Cardiac fibroblast (primary cell): Measurements from ENCODE around the gene RUNX2.

Experiments used
- DNase-seq, 2 donors: peaks; one replicate each; pipeline versions ENCODE4 v3.0.0 to v3.0.0-alpha.2; 2010; ENCODE audit warnings: low read depth in 2 of 2
- H3K4me3 ChIP-seq, 2 donors: replicated peaks in 1 of 2; 1 replicate in 1 of 2; 2 replicates in 1 of 2; pipeline ENCODE4 v1.5.1; 2011; ENCODE audit warnings: low read depth in 2 of 2, low read length in 2 of 2, mild to moderate bottlenecking in 2 of 2, moderate library complexity in 1 of 2
- TF ChIP-seq, protein P1 (sequence below): IDR thresholded peaks from one replicate; pipeline ENCODE4 v1.5.1; 2011; ENCODE audit warnings: low read depth, mild to moderate bottlenecking, low read length, inconsistent platforms

Gene RUNX2

DNA sequence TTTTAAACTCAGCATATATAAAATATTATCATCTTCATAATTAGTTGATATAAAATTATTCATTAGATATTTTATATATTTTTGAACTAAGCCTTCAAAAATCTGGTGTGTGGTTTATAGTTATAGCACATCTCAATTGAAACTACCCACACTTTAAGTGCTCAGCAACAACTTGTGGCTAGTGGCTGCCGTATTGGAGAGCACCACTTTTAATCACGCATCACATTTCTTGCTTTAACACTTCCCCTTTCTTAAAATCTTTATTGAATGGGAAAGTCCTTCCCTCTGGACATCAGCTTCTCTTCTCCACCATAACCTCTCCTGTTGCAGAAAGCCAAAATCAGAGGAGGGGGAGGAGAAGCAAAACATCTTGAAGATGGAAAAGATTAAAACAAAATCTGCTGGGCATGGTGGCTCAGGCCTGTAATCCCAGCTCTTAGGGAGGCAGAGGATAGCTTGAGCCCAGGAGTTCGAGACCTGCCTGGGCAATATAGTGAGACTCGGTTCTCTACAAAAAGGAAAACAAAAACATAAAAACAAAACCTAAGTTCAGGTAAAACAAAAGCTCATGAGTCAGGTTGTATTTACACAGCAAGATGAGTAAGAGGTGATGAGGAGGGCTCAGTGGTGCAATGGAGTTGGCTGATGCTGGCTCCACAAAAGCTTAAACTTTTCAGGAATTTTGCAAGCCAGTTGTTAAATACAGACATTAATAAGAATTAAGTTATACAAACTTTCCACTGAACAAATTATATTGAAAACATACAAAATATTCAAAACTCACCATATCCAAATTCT lies 286.6 kb downstream of the RUNX2 start:
- peak in 1 of 2 donors; percentile 58 for DNase-seq
- no peak overlapping the region for H3K4me3 ChIP-seq
- TF ChIP-seq, protein P1, sequence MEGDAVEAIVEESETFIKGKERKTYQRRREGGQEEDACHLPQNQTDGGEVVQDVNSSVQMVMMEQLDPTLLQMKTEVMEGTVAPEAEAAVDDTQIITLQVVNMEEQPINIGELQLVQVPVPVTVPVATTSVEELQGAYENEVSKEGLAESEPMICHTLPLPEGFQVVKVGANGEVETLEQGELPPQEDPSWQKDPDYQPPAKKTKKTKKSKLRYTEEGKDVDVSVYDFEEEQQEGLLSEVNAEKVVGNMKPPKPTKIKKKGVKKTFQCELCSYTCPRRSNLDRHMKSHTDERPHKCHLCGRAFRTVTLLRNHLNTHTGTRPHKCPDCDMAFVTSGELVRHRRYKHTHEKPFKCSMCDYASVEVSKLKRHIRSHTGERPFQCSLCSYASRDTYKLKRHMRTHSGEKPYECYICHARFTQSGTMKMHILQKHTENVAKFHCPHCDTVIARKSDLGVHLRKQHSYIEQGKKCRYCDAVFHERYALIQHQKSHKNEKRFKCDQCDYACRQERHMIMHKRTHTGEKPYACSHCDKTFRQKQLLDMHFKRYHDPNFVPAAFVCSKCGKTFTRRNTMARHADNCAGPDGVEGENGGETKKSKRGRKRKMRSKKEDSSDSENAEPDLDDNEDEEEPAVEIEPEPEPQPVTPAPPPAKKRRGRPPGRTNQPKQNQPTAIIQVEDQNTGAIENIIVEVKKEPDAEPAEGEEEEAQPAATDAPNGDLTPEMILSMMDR, result no peak

DNA sequence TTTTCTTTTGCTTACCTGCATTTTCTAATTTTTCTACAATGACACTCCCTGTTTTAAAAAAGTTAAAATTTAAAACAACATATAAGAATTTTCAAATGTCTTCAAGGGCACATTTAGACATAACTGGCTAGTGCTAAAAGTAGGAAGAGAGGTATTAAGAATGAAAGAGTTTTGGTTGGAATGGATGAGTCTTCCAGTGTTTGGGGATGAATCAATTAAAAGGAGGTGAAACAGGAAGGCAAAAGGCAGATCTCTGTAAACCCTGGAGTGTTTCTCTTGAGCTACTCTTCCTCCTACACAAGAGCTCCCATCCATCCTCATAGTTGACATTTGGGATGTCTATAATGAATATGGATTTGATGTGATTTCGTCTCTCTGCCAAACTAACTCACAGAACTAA lies 288.1 kb downstream of the RUNX2 start:
- TF ChIP-seq, protein P1, result no peak
- no peak overlapping the region for H3K4me3 ChIP-seq
- no peak for DNase-seq

DNA sequence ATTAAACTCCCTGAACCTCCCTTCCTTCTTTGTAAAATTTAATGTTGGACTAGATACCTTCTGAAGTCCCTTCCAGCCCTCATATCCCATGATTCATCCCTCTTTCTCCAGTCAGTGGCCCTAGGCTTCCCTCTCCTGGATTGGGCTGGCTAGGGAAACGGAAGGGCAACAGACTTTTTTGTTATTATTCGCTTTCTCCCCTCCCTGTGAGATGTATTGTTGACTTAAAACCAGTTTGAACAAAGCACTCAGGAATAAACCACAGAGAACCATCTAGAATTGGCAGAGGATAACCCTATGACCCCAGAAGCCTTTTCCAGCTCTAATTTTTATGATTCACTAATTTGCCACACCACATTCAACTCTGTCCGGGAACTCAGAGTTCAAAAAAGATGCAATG lies 289.3 kb downstream of the RUNX2 start:
- peak; percentile 28 to 46 for DNase-seq

DNA sequence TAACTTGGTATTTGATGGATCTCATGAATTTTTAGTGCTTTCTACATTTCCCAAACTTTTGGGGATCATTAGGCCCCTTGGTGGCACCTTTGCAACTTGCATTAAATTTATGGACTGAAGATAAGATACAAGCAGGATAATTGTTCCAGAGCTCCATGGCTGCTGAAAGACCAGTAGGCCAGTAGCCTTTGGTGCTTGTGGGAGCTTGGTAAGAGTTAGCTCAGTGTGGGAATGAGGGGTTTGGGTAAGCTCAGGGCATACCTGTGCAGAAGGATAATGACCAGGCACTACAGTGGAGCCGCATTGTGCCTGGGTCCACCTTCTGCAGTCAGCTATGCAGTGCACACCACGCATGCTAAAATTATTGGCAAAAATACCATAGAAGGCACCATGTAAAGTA lies 290.1 kb downstream of the RUNX2 start:
- no peak for DNase-seq
- TF ChIP-seq, protein P1, result no peak
- H3K4me3 ChIP-seq, result no peak overlapping the region

More for the DNA sequence above, 289.3 kb downstream of the RUNX2 start:
- TF ChIP-seq, protein P1, result no peak
- no peak overlapping the region for H3K4me3 ChIP-seq

DNA sequence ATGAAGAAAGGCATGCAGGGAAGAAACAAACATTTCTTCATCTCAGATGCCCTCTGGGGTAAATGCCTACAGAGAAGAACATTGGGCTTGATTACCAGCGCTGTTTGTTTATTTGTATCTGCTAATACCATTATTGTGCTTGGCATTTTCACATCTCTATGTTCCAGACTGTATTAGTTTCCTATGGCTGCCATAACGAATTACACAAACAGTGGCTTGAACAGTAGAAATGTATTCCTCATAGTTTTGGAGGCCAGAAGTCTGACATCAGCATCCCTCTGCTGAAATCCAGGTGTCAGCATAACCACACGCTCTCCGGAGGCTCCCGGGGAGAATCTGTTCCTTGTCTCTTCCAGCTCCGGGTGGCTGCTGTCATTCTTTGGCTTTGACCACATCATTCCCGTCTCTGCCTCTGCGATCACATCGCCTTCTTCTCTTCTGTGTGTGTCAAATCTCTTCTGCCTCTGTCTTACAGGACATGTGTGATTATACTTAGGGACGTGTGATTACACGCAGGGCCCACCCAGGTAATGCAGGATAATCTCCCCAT lies 291.2 kb downstream of the RUNX2 start:
- DNase-seq, result peak in 1 of 2 donors; percentile 31
- TF ChIP-seq, protein P1, result no peak
- H3K4me3 ChIP-seq, result no peak overlapping the region

DNA sequence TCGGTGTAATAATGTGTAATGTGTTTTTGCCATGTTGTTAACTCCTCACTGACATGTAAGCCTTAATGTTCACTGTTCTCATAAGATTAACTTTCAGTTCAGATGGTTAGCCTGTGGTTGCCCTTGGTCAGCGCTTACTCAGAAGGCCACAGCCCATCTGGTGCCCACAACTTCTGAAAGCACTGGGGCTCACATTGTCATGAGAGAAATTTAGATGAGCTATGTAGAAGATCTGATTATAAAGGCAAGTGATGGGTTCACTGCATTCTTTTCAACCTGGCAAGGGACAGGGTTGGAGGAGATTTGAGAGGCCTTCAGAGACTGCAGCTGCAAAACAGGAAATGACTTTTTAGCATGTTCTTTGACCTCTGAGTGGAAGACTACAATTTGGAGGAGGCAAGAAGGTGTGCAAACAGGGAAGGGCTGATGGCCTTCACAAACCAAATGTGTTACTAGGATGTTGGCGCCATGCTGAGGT lies 291.9 kb downstream of the RUNX2 start:
- TF ChIP-seq, protein P1, result no peak
- DNase-seq, result peak; percentile 46
- no peak overlapping the region for H3K4me3 ChIP-seq

DNA sequence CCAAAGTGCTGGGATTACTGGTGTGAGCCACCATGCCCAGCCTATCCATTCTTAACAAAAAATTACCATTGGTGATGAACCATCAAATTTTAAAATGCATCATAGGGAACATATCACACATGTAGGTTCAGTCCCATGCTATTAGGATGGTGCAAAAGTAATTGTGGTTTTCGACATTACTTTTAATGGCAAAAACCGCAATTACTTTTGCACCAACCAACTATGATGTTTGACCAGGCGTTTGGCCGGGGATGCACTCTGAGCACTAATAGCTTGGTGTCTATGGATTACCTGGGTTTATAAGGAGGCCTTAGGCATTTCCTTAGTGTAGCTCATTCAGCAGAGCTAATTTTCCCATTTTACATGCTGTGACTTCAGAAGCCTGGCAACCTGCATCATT lies 296.1 kb downstream of the RUNX2 start:
- DNase-seq, result no peak
- TF ChIP-seq, protein P1, result no peak
- H3K4me3 ChIP-seq, result no peak overlapping the region
